NCI-H2107 (cell line): ENCODE results near the gene ADAT3.
"Not testable (repeated sequence)": the region's sequence is repeated elsewhere in the genome, so short reads cannot be mapped to it uniquely, and the experiment has no call there.

Experiments used
- DNase-seq: peaks from one replicate; lab custom pipeline; 2025; lab: John Stamatoyannopoulos, UW

ADAT3 gene

DNA sequence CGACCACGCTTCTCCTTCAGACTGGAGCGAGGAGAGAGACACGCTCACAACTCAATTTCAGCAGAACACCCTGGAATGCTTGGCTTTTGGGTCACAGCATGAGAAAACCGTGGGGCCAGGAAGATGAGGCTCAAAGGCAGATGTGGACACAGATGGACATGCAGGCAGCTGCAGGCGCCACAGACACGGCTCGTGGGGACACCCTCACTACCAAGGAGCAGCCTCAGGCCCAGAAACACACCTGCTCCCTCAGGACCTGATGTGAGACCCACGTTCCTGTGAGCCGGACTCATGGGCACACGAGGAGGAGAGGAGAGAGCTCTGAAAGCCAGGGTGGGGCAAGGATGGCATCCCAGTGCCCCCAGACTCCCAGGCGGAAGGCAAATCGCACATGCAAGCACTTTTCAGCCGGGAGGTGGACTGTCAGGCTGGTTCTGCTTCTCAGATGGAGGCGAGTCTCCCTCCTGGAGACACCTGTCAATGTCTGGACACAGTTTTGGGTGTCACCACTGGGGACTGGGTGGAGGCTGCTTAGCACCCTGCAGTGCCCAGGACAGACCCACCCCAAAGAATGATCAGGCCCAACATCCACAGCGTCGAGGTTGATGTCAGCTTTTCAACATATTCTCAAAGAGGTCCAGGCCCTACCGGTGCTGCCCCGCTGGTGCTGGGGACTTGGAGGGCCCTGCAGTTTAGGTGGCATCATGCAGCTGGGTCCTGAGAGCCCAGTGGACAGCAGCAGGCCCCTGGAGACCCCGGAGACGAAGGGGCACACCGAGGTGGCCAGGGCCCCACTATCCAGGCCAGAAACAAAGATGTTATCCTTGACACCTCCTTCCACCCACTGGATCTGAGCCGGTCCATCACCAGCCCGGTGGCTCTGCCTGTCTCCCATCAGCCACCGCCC, 22.2 kb upstream of the ADAT3 start:
- DNase-seq: no peak

DNA sequence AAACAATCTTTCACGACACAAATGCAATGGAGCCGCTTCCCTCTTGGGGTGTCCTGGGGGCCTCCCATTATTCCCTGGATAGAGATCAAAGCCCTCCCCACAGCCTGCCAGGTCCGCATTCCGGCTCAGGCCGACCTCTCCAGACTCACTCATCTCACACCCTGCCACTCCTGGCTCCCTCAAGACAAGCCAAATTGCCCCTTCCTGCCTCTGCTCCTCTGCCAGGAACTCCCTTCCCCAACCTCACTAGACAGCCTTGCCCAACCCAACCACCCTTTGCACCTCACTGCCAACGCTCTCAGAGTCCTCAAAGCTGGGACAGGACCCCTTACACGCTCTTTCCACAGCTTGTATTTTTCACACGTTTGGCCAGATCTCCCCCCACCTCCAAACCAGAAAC, 21.4 kb upstream of the ADAT3 start:
- DNase-seq: no peak

- DNase-seq: no peak
These were observed 20.9 kb upstream of the ADAT3 start for GRCh38 chr19:1884291-1884718.

DNA sequence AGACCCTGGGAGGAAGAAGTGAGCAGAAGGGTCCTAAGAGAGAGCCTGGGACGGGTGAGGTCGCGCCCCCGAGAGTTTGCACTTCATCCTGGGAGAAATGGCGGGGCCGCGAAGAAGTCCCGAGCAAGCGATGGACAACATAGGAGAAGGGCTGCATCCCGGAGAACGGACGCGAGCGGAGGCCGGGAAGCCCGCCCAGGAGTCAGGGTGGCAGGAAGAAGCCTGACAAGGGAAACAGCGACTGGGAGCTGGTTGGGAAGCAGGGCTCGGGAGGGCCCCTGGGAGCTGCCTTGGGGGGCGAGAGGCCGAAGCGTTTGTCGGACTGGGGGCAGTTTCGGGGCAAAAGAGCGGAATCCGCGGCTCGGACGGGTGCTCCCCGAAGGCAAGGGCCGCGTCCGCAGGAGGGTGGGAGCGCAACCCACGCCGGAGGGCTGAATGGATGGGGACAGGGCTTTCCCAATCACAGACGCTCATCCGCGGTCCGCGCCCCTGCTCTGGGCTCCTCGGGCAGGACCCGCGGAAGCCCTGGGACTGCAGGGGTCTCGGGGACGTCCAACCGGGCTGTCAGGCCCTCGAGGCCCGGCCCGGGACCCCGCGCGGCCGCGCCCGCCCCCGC, 20.4 kb upstream of the ADAT3 start:
- no peak for DNase-seq

DNA sequence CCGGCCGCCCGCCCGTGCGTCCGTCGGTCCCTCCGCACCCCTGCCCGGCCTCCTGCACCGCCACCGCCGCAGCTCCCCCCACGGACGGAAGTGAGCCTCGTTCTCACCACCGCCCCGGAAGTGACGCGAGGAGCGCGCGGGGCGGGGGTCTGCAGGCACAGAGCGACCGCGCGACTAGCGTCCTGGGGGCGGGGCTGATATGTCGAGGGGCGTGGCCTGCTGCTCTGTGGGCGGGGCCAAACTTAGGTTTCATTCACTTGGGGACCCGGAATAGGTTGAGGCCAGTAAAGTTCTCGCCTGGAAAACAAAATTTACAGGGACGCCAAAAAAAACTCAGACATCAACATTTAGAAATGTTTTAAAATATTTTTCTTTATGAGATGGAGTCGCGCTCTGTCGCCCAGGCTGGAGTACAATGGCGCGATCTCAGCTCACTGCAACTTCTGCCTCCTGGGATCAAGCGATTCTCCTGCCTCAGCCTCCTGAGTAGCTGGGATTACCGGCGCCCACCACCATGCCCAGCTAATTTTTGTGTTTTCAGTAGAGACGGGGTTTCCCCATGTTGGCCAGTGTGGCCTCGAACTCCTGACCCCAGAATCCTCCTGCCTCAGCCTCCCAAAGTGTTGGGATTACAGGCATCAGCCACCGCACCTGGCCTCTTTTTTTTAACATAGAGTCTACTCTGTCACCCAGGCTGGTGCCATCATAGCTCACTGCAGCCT, 19.6 kb upstream of the ADAT3 start, which contains the start of gene ABHD17A:
ABHD17A (minus strand) TSS at position 99 of the 722 bp plus-strand sequence. CDS start 3,930 bp downstream, outside the sequence.
- peak; percentile 77 for DNase-seq

- DNase-seq: not testable (repeated sequence)
These were observed 18.8 kb upstream of the ADAT3 start for GRCh38 chr19:1886360-1886759.

GRCh38 chr19:1888385-1888784, 16.8 kb upstream of the ADAT3 start:
- DNase-seq: no peak

DNA sequence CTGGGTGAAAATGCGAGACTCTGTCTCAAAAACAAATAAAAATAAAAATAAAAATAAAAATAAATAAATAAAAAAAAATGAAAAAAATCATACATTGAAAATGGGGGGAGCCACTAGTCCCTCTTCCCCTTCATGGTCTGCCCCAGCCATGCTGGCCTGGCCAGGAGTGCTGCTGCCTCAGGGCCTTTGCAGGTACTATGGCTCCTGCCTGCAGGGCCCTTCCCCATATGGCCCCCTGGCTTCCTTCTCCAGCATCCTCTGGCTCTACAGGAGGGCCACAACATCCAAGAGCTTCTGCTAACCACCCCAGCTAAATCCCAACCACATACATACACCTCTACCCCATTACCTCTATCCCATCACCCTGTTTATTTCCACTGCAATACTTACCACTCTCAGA, 15.3 kb upstream of the ADAT3 start:
- DNase-seq: no peak

- no peak for DNase-seq
These were observed 11.4 kb upstream of the ADAT3 start for GRCh38 chr19:1893791-1894190.

- DNase-seq: no peak
These were observed 8.7 kb upstream of the ADAT3 start for GRCh38 chr19:1896508-1896907.

DNA sequence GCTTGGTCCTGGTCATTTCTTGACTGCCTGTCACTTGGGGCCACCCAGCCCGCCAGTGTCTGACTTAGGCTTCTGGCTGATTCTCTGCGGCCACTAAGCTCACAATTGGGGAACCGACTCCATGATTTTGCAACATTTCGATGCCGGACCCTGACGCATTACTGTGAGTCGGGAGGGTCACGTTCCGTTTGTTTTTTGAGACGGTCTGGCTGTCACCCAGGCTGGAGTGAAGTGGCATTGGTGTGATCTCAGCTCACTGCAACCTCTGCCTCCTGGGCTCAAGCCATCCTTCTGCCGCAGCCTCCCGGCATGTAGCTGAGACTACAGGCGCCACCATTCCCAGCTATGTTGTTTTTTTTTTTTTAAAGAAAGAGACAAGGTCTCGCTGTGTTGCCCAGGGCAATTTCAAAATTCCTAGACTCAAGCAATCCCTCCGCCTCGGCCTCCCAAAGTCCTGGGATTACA, 3.2 kb upstream of the ADAT3 start:
- DNase-seq: no peak

GRCh38 chr19:1902923-1903322, 2.3 kb upstream of the ADAT3 start:
- DNase-seq: no peak

DNA sequence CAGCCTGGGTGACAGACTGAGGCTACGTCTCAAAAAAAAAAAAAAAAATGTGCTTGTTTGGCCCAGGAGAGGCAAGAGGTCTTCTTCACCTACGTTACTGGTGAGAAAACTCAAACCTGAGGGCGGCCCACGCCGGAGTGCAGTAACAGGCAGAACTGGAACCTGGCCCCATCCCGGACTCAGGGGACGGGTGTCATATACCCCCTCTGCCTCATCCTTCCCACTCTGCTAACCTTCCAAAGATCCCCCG, 414 bp upstream of the ADAT3 start:
- DNase-seq: no peak

GRCh38 chr19:1905863-1906375, 720 bp downstream of the ADAT3 start:
- DNase-seq: no peak

GRCh38 chr19:1906985-1907562, 1.9 kb downstream of the ADAT3 start:
- DNase-seq: no peak

DNA sequence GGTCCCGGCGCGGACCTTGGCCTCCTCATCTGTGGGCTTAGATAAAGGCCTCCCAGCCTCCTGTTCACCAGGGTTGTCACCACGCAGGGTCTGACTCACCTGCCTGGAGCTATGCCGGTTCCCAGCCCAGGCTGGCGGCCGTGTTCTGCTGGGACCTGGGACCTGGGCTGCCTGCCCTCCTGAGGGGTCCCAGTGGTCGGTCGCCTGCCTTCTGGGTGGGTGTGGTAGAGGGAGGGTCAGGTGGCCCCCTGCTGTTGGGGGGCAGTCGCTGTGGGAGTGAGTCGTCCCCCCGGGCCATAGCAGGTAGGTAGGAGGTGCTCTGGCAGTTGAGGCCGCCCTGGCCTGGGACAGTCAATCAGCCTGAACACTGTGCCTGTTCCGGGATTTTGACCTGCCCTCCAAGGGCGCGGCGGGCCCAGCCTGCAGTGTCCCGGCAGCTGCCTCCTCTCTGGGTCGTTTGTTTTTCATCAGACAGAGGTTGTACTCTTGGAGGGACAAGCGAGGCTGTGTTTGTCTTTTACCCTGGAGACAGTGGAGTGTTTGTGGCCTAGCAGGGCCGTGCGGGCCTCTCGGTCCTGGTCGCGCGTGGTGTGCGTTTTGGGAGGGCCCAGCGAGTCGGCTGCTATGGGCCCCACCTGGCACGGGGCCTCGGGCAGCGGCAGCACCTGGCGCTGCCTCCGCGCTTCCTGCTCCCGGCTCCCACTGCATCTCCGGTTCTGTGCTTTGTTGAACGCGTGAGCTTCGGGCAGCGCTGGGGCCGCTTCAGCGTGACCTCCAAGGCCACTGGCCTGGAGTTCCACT, 2.6 kb downstream of the ADAT3 start:
- no peak for DNase-seq

DNA sequence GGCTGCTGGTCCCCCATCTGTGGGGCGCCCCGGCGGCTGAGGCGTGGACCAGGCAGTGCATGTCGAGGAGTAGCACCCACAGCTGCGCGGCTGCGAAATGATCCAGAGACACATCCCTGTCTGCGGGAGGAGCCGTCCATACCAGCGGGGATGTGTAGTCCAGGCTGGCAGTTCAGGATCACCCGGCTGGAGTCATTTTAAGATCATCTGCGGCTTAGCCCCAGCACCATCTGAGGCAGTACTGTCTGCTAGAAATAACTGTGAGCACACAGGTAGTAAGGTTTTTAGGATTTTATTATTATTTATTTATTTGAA, 3.1 kb downstream of the ADAT3 start:
- DNase-seq: no peak

DNA sequence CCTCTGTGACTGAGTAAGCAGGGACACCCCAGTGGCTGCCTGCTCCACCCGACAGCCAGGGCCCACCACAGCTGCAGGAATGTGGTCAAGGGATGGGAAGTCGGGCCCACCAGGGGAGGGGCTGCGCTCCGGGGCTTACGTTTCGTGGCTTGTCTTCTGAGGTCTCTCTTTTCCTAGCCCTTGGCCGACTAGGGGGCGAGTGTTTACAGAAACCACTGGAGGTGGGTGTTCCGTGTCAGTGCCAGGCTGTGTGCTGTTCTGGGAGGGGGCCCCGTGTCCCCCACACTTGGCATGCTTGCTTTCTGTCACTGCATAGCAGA, 4.5 kb downstream of the ADAT3 start:
- no peak for DNase-seq

DNA sequence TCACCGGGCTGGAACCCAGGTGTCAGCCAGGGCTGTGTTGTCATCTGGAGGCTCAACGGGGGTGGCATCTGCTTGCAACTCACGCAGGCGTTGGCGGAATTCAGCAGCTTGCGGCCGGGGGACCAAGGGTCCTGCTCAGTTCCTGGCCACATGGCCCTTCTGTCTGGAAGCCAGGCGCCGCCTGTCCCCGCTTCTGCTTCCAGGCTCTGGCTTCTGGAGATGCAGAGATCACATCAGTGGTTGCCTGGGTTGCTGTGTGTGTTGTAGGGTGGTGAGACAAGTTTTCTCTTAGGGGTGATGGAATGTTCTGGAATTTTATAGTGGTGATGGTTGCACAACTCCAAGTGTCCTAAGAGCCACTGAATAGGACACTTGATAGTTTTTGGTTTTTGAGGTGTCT, 5.0 kb downstream of the ADAT3 start:
- no peak for DNase-seq

DNA sequence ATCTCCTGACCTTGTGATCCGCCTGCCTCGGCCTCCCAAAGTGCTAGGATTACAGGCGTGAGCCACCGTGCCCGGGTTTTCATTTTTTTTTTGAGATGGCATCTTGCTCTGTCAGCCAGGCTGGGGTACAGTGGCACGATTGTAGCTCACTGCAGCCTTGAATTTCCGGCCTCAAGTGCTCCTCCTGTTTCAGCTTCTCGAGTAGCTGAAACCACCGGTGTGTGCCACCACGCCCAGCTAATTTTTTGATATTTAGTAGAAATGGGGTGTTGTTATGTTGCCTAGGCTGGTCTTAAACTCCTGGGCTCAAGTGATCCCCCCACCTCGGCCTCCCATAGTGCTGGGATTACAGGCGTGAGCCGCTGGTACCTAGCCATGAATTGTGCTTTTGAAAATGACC, 5.9 kb downstream of the ADAT3 start:
- DNase-seq: no peak

- DNase-seq: no peak
These were observed 6.8 kb downstream of the ADAT3 start for GRCh38 chr19:1911995-1912394.
